ENCODE measurements around the gene SUMF1. TPM values are rescaled to one million over a fixed set of nuclear protein-coding genes. Genes with fewer than 3 reads are reported as not detected.
"Not testable (repeated sequence)": the region's sequence is repeated elsewhere in the genome, so short reads cannot be mapped to it uniquely, and the experiment has no call there.

Gene SUMF1
- total RNA-seq, 4 donors from 2014 or later = 28.7 to 49.0 (median 41.6) TPM

GRCh38 chr3:4332574-4332973, 134.5 kb downstream of the SUMF1 start:
- Histone ChIP-seq H3K9me3 (no peaks in the 10 kb centered on the region), H3K36me3 (no peaks in the 10 kb centered on the region), H3K4me1 (peaks cover 0 to 12% (median 2%) of the 10 kb centered on the region in 4 donors), H3K27me3 (no peaks in the 10 kb centered on the region), H3K4me3 (no peak overlapping the region), H3K27ac (replicated peaks in 1 of 4) (no peak overlapping the region)
- 97% methylated on average over 3 of the region's 3 CpGs for WGBS
- intact Hi-C loops (cut with DNase I) = no loop called here
- no peak for DNase-seq (ENCODE audit: extremely low spot score)
- TF ChIP-seq POLR2A (IDR thresholded peaks at IDR 0.05; ENCODE audit: low read depth) = no peak
- TF ChIP-seq EP300 (IDR thresholded peaks at IDR 0.05) = no peak
- TF ChIP-seq POLR2AphosphoS5 (IDR thresholded peaks at IDR 0.05) = no peak
- TF ChIP-seq CTCF (IDR thresholded peaks at IDR 0.05) = no peak

- Histone ChIP-seq H3K27ac (replicated peaks in 1 of 4) (no peak overlapping the region), H3K4me1 (peaks cover 0 to 7% (median 2%) of the 10 kb centered on the region in 4 donors), H3K4me3 (no peak overlapping the region), H3K27me3 (no peaks in the 10 kb centered on the region), H3K9me3 (no peaks in the 10 kb centered on the region), H3K36me3 (no peaks in the 10 kb centered on the region)
- TF ChIP-seq POLR2AphosphoS5 (IDR thresholded peaks at IDR 0.05) (no peak), EP300 (IDR thresholded peaks at IDR 0.05) (no peak), CTCF (IDR thresholded peaks at IDR 0.05) (no peak), POLR2A (IDR thresholded peaks at IDR 0.05; ENCODE audit: low read depth) (no peak)
- no peak for DNase-seq (ENCODE audit: extremely low spot score)
- 100% methylated on average over 1 of the region's 1 CpG for WGBS
- intact Hi-C loops (cut with DNase I) = no loop called here
Measured at GRCh38 chr3:4332111-4332510, 135.0 kb downstream of the SUMF1 start.

GRCh38 chr3:4329806-4330205, 137.3 kb downstream of the SUMF1 start:
- H3K36me3 ChIP-seq; H3K27me3 ChIP-seq; H3K4me3 ChIP-seq; H3K27ac ChIP-seq (replicated peaks in 1 of 4); H3K9me3 ChIP-seq; DNase-seq (ENCODE audit: extremely low spot score); intact Hi-C loops (cut with DNase I): not testable (repeated sequence)
- H3K4me1 ChIP-seq = peaks cover 0 to 16% (median 13%) of the 10 kb centered on the region in 4 donors

GRCh38 chr3:4326868-4327267, 140.2 kb downstream of the SUMF1 start:
- 97% methylated on average over 1 of the region's 1 CpG for WGBS
- no peak for TF ChIP-seq CTCF (IDR thresholded peaks at IDR 0.05)
- TF ChIP-seq EP300 (IDR thresholded peaks at IDR 0.05) = no peak
- no peak for TF ChIP-seq POLR2A (IDR thresholded peaks at IDR 0.05; ENCODE audit: low read depth)
- no peak for TF ChIP-seq POLR2AphosphoS5 (IDR thresholded peaks at IDR 0.05)
- intact Hi-C loops (cut with DNase I) = no loop called here
- Histone ChIP-seq H3K27me3 (no peaks in the 10 kb centered on the region), H3K27ac (replicated peaks in 1 of 4) (no peak overlapping the region), H3K4me3 (no peak overlapping the region), H3K36me3 (no peaks in the 10 kb centered on the region), H3K9me3 (no peaks in the 10 kb centered on the region), H3K4me1 (peaks cover 10 to 30% (median 25%) of the 10 kb centered on the region in 4 donors)
- no peak for DNase-seq (ENCODE audit: extremely low spot score)

GRCh38 chr3:4323246-4324027, 143.6 kb downstream of the SUMF1 start:
- Histone ChIP-seq H3K27ac (replicated peaks in 1 of 4) (no peak overlapping the region), H3K27me3 (no peaks in the 10 kb centered on the region), H3K36me3 (no peaks in the 10 kb centered on the region), H3K9me3 (no peaks in the 10 kb centered on the region), H3K4me3 (no peak overlapping the region), H3K4me1 (peaks cover 10 to 50% (median 44%) of the 10 kb centered on the region in 4 donors)
- intact Hi-C loops (cut with DNase I) = no loop called here
- no peak for DNase-seq (ENCODE audit: extremely low spot score)
- WGBS = 87% methylated on average over 3 of the region's 3 CpGs
- TF ChIP-seq POLR2A (IDR thresholded peaks at IDR 0.05; ENCODE audit: low read depth) (no peak), POLR2AphosphoS5 (IDR thresholded peaks at IDR 0.05) (no peak), EP300 (IDR thresholded peaks at IDR 0.05) (no peak), CTCF (IDR thresholded peaks at IDR 0.05) (no peak)

All from esophagus muscularis mucosa (tissue), 4 donors.